H54 (cell line): ENCODE results near the gene GALNT13.

Experiments
- DNase-seq: peaks from one replicate; pipeline ENCODE4 v3.0.0; 2011; ENCODE audit warnings: low spot score, mixed read lengths; ENCODE audit not compliant: insufficient read length
- FAIRE-seq: peaks from 3 replicates; lab custom pipeline; 2011; peaks lifted over from hg19 to GRCh38; lab: Jason Lieb, UNC
- POLR2A ChIP-seq: IDR thresholded peaks from 2 replicates; pipeline ENCODE4 v1.6.1; 2011; ENCODE audit warnings: low read depth, mild to moderate bottlenecking, low read length

The GALNT13 gene

GRCh38 chr2:154381931-154382794 is 510.4 kb downstream of the GALNT13 start:
- no peak for DNase-seq
- no peak for FAIRE-seq
- TF ChIP-seq POLR2A, result no peak

GRCh38 chr2:154386186-154386585 is 514.5 kb downstream of the GALNT13 start:
- DNase-seq (no peak), FAIRE-seq (no peak)
- TF ChIP-seq POLR2A, result no peak

- DNase-seq (no peak), FAIRE-seq (no peak)
- no peak for TF ChIP-seq POLR2A
Measured at GRCh38 chr2:154391051-154391450, 519.3 kb downstream of the GALNT13 start.

GRCh38 chr2:154392256-154392655 is 520.5 kb downstream of the GALNT13 start:
- no peak for FAIRE-seq
- no peak for TF ChIP-seq POLR2A
- no peak for DNase-seq

- DNase-seq (no peak), FAIRE-seq (no peak)
- no peak for TF ChIP-seq POLR2A
Measured at GRCh38 chr2:154394600-154394999, 522.9 kb downstream of the GALNT13 start.

- no peak for FAIRE-seq
- no peak for TF ChIP-seq POLR2A
- DNase-seq, result no peak
Measured at GRCh38 chr2:154400563-154401290, 529.0 kb downstream of the GALNT13 start.

DNA sequence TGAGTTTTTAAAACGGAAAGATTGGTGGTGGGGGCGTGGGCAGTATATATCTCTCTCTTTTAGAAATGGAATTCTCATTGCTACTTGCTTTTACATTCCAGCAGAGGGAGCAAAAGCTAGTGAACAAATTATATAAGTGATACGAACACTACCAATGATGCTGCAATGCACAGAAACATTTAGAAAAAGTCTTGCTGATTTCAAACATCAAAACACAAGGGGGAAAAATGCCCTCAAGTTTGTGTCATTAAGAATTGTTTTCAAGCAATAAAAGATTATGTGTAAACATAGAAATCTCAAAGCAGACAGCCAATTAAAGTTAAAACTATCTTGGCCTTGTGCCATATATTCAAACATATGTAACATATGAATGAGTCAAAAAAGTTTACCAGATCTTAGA is 530.5 kb downstream of the GALNT13 start:
- peak; percentile 4 for DNase-seq
- no peak for TF ChIP-seq POLR2A
- FAIRE-seq, result peak; percentile 23

- no peak for FAIRE-seq
- TF ChIP-seq POLR2A, result no peak
- DNase-seq, result no peak
Measured at GRCh38 chr2:154403242-154403790, 531.6 kb downstream of the GALNT13 start.

- DNase-seq (no peak), FAIRE-seq (no peak)
- no peak for TF ChIP-seq POLR2A
Measured at GRCh38 chr2:154408786-154409185, 537.1 kb downstream of the GALNT13 start.

DNA sequence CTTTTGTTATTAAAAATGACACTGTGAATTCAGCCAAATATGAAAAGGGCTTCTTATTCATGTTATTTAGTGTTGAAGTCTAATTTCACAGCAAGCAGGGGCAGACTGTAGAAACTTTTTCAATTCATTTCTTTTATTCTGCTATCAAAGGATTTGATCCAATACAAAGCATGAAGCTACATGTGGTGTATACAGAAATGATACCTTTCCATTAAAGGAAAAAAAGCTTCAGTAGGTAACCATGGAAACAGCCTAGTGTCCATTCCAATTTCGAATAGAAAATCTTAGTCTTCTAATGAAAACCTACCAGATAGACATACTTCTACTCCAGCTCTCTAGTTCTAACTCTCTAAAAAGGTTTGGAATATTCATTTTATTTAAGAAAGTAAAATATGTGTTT is 550.5 kb downstream of the GALNT13 start:
- no peak for FAIRE-seq
- DNase-seq, result no peak
- TF ChIP-seq POLR2A, result no peak

- no peak for DNase-seq
- no peak for TF ChIP-seq POLR2A
- no peak for FAIRE-seq
Measured at GRCh38 chr2:154425994-154426393, 554.3 kb downstream of the GALNT13 start.

- DNase-seq (no peak), FAIRE-seq (no peak)
Measured at GRCh38 chr2:154427453-154427852, 555.7 kb downstream of the GALNT13 start.

GRCh38 chr2:154428022-154428421 is 556.3 kb downstream of the GALNT13 start:
- DNase-seq (no peak), FAIRE-seq (no peak)
- TF ChIP-seq POLR2A, result no peak

More at GRCh38 chr2:154427453-154427852, 555.7 kb downstream of the GALNT13 start:
- no peak for TF ChIP-seq POLR2A

DNA sequence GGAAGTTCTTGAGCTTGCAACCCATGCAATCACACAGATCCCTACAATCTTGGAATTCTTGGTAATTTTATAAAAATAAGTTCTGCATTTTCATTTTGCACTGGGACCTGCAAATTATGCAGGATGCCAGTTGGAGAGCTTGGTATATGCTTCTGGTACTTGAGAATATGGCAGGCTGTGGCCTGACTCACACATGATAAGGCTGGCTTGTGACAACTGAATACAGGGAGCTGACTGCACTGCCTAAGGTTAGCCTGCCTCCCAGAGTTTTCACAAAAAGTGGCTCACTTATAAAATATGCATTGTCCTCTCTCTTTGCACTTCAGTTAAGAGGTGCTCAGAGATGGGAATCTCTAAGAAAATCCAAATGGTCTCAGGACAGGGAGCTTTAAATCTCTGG is 561.3 kb downstream of the GALNT13 start:
- FAIRE-seq (no peak), DNase-seq (no peak)
- no peak for TF ChIP-seq POLR2A
